GM12891 (cell line): Measurements from ENCODE around the gene SOSTDC1. TPM values are rescaled to one million over a fixed set of nuclear protein-coding genes. Genes with fewer than 3 reads are reported as not detected.
"Not testable (repeated sequence)": the region's sequence is repeated elsewhere in the genome, so short reads cannot be mapped to it uniquely, and the experiment has no call there.

Source experiments
- DNase-seq: peaks from one replicate; pipeline ENCODE4 v3.0.0; 2011; ENCODE audit warnings: low spot score; ENCODE audit not compliant: insufficient read length
- FAIRE-seq: peaks from 2 replicates; lab custom pipeline; 2011; peaks lifted over from hg19 to GRCh38; lab: Jason Lieb, UNC
- PAX5 ChIP-seq: IDR thresholded peaks from 2 replicates; pipeline ENCODE4 v1.6.1; 2011; ENCODE audit warnings: low read length, moderate library complexity, mild to moderate bottlenecking; ENCODE audit not compliant: insufficient read depth, severe bottlenecking
- POLR2A ChIP-seq: IDR thresholded peaks from 2 replicates; pipeline ENCODE4 v1.6.1; 2011; ENCODE audit warnings: low read depth, low read length, control low read depth
- POLR2AphosphoS5 ChIP-seq: IDR thresholded peaks from 2 replicates; pipeline ENCODE4 v1.6.1; 2011; ENCODE audit warnings: low read depth, low read length, control low read depth
- POU2F2 ChIP-seq: IDR thresholded peaks from 2 replicates; pipeline ENCODE4 v1.6.1; 2011; ENCODE audit warnings: low read depth, mild to moderate bottlenecking, control low read depth, low read length, moderate library complexity
- SPI1 ChIP-seq: IDR thresholded peaks from 2 replicates; pipeline ENCODE4 v1.6.1; 2011; ENCODE audit warnings: low read depth, low read length, control low read depth
- TAF1 ChIP-seq: IDR thresholded peaks from 2 replicates; pipeline ENCODE4 v1.6.1; 2011; ENCODE audit warnings: low read depth, low read length, control low read depth
- polyA plus RNA-seq: library from polyadenylated mRNA; unstranded; fragments of >200 nt; gene quantifications from one replicate; pipeline ENCODE4 v1.2.1, GENCODE V29; 2012; ENCODE audit warnings: low read depth, missing spikeins, inconsistent platforms; ENCODE audit not compliant: missing spikeins

The SOSTDC1 gene
- polyA plus RNA-seq: not detected

GRCh38 chr7:16465469-16466361 is at the start of gene SOSTDC1:
Gene SOSTDC1, minus strand, starts transcription at chr7:16465738. Its CDS starts 70 bp downstream, at chr7:16465668.
- TF ChIP-seq POLR2A (no peak), PAX5 (no peak), POU2F2 (no peak), TAF1 (no peak), POLR2AphosphoS5 (no peak), SPI1 (no peak)
- FAIRE-seq: no peak
- DNase-seq: no peak

GRCh38 chr7:16514729-16515128 is 49.2 kb upstream of the SOSTDC1 start:
- FAIRE-seq: no peak
- TF ChIP-seq POU2F2 (no peak), POLR2AphosphoS5 (no peak), PAX5 (no peak), SPI1 (no peak), POLR2A (no peak), TAF1 (no peak)
- no peak for DNase-seq

GRCh38 chr7:16514271-16514670 is 48.7 kb upstream of the SOSTDC1 start:
- no peak for TF ChIP-seq POLR2AphosphoS5
- no peak for TF ChIP-seq TAF1
- DNase-seq: no peak
- FAIRE-seq: no peak

GRCh38 chr7:16512097-16512496 is 46.6 kb upstream of the SOSTDC1 start:
- FAIRE-seq (no peak), DNase-seq (no peak)
- TF ChIP-seq POLR2A (no peak), POLR2AphosphoS5 (no peak), TAF1 (no peak), PAX5 (no peak), POU2F2 (no peak), SPI1 (no peak)

- TF ChIP-seq PAX5 (no peak), SPI1 (no peak), POU2F2 (no peak), POLR2A (no peak)
- FAIRE-seq (no peak), DNase-seq (no peak)
Observed at GRCh38 chr7:16511314-16511713, 45.8 kb upstream of the SOSTDC1 start.

- DNase-seq (no peak), FAIRE-seq (no peak)
- TF ChIP-seq SPI1: no peak
- TF ChIP-seq POU2F2: no peak
- TF ChIP-seq TAF1: no peak
- TF ChIP-seq POLR2AphosphoS5: no peak
- TF ChIP-seq PAX5: no peak
- no peak for TF ChIP-seq POLR2A
Observed at GRCh38 chr7:16509829-16510228, 44.3 kb upstream of the SOSTDC1 start.

GRCh38 chr7:16506422-16506821 is 40.9 kb upstream of the SOSTDC1 start:
- not testable (repeated sequence) for FAIRE-seq, DNase-seq

GRCh38 chr7:16504019-16504418 is 38.5 kb upstream of the SOSTDC1 start:
- no peak for TF ChIP-seq POLR2A
- no peak for TF ChIP-seq POLR2AphosphoS5
- no peak for TF ChIP-seq TAF1
- TF ChIP-seq SPI1: no peak
- TF ChIP-seq PAX5: no peak
- TF ChIP-seq POU2F2: no peak
- DNase-seq (no peak), FAIRE-seq (no peak)

GRCh38 chr7:16502303-16502702 is 36.8 kb upstream of the SOSTDC1 start:
- no peak for TF ChIP-seq SPI1
- TF ChIP-seq TAF1: no peak
- no peak for TF ChIP-seq PAX5
- TF ChIP-seq POLR2AphosphoS5: no peak
- no peak for TF ChIP-seq POLR2A
- no peak for TF ChIP-seq POU2F2
- no peak for FAIRE-seq
- no peak for DNase-seq

GRCh38 chr7:16498122-16498521 is 32.6 kb upstream of the SOSTDC1 start:
- DNase-seq (no peak), FAIRE-seq (no peak)
- TF ChIP-seq PAX5: no peak
- no peak for TF ChIP-seq POU2F2
- TF ChIP-seq SPI1: no peak
- no peak for TF ChIP-seq POLR2AphosphoS5
